ENCODE measurements around the gene CNGA3.

GRCh38 chr2:98311090-98311489, 35.2 kb upstream of the CNGA3 start:
- no peak for TF ChIP-seq EZH2phosphoT487 (IDR thresholded peaks at IDR 0.05; ENCODE audit: borderline replicate concordance, low read depth, low read length)
- TF ChIP-seq CTCF (conservative IDR thresholded peaks at IDR 0.05; ENCODE audit: low read length) = no peak

Data from OCI-LY7 (cell line).